Hematopoietic multipotent progenitor cell treated with erythropoietin and hydrocortisone succinate and interleukin-3 and kit ligand, for 6 days (in vitro differentiated cells): ENCODE measurements around the gene FAM174B.

Experiments
- DNase-seq: peaks from one replicate; pipeline ENCODE4 v3.0.0-alpha.2; 2015

Gene FAM174B

DNA sequence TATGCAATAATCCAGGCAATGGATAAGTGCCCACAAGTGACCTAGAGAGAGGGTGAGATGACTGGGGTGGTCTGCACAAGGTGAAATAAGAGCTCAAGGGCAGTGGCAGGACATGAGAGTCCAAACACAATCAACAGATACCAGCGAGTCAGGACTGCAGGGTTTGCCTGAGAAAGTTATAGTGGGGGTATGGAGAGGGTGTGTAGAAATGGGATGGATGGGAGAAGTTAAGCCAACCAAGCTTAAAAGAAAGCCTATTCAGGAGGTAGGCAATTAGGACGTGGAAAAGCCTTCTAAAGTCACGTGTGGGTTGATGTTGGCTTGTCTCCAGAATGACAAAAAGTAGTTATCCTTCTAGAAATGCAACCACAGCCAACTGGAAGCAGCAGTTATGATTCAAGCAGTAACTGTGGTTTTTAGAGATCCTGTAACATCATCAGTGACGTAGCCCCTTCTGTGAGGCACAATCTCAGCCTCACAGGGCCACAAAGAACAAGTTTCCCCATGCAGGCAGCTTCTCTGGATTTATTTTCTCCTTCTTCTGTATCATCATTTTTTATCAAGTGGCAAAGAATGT lies 56.1 kb downstream of the FAM174B start:
- DNase-seq: no peak

DNA sequence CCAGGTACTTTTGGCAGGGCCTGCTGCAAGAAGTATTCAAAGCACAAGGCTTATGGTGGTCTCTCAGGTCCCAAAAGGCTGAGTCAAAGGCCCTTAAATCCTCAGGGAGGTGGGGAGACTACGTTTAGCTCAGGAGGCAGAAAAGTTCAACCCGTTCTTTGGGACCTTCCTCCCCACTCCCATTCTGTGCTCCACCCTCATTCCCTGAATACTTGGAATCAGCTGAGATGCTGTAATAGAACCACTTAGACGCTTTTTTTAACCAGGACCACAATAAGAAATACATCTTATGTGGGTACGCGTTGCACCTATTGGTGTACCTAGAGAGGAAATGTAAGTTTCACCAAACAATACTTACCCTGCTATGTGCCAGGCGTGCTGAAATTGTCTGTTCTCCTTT lies 58.0 kb downstream of the FAM174B start:
- no peak for DNase-seq

DNA sequence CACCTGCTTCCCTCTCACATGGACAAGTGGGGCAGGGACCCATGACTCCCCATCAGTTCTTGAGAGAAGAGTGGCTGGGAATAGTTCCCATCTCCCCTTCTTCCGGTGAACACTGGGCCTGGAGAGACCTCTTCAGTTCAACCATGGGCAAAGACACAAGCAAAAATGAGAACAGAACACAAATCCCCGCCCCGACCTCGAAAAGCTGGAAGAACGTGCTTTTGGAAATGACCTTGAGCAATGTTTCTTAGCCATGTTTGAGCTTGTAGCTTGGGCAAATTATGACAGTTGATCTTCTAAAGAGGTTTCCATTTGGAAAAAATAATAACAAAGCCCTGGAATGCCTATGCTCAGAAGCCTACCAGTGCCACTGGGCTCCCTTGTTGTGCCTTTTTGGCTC lies 59.0 kb downstream of the FAM174B start:
- no peak for DNase-seq

DNA sequence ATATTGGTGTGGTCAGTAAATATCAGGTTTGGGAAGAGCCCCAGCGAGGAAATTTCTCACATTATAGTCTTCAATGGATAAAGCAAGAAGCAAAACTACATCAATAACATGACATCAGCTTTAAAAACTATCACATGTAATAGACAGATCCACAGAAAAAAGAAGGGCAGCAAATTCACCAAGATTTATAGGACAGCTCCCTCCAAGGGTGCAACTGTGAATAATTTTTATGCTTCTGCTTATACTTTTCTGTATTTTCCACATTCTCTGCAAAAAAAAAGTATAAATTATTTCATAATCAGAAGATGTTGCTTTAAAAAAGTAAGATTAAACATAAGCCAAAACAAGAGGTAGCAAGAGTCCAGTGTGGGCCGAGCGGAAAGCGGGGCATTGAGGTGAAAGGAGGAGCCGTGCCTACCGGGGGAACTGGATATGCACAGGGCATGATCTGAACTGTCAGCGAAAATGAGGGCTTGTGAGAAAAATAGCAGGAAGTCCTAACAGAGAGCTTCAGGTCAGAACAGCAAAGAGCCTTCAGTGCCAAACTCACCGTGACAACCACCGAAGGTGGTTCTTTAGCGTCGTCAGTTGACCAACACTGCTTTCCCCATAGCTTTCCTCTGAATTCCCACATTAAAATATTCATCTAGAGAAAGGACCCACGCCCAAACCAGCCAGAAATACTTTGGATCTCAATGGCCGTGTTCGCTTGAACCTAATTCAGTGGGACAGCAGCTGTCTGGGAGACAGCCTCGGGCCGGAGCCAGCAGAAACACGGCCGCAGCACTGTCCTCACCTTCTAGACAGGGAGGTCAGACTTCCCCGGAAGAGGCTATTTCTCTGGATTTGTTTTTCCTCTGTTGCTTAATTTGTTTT lies 59.8 kb downstream of the FAM174B start:
- DNase-seq: no peak

DNA sequence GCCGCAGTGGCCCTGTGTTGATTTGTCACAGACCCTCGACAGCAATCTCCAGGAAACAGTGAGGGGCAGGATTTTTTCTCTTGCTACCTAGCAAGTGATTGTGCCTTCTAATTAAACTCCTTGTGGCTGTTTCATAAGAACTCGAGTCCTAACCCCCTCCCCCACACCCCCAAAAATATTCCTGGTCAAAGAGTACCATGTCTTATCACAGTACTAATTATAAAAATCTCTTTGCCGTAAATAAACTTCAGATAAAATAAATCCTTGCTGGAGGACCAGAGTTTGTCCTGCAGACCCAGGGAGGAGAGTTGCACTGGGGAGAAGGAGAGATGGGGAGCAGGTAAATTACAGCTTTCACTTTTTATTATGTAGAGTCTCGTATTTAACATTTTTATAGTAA lies 64.3 kb downstream of the FAM174B start:
- no peak for DNase-seq

DNA sequence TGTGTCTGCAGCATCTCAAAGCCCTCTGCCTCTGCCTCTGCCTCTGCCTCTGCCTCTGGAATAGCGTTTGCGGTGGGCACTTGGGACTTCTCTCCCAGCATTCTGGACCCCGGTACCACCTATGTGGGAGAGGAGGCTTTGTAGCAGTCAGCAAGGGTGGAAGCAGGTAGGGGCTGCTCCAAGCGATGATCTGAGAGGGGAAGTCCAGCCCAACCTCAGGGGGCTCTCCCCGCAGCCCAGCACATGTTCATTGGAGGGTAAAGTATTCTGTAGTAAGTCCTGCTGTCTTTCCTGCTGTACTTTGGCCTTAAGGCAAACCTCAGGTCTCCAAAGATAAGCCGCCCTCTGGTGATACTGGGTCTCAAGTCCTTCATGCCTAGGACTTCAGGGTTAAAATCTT lies 68.6 kb downstream of the FAM174B start:
- no peak for DNase-seq

DNA sequence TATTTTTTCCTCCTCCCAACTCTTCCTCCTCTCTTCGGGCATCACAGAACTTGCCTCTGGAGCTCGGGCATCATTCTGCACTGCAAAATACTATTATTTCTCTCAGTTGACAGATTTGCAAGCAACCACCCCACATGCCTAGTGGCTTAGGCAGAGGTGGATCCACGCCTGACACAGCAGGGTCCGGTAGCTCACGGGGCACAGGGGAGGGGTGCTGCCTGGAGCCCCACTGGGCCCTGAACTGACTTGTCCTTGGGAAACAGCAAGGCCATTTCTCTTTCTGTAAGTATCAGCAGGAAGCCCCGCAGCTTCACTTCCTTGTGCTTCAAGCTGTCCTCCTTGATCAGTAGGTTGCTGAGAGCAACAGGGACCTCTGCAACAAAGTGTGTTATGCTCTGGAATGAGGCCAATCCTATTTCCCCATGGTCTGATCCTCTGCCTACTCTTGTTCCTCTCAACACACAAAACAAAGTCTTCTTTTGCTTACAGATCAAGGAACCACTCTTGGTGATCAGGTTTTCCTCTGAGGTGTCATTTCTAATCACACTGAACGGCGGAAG lies 69.1 kb downstream of the FAM174B start:
- no peak for DNase-seq

DNA sequence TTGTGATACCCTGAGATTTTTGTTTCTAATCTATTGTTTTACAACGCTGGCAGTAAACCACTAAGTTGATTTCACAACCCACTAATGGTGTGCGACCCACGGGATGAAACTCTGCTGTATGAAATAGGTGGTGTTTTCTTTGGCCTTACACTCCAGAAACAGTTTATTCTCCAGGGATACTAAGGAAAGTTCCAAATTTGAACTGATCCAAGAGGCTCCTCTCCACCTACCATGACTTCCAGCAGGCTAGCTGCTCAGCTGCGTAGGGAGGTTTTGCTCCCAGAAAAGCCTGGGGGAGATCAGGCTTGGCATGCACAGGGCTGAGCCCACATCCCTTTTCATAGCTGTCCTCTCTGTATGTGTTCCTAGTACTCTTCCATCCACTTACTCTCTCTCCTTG lies 71.5 kb downstream of the FAM174B start:
- DNase-seq: no peak

DNA sequence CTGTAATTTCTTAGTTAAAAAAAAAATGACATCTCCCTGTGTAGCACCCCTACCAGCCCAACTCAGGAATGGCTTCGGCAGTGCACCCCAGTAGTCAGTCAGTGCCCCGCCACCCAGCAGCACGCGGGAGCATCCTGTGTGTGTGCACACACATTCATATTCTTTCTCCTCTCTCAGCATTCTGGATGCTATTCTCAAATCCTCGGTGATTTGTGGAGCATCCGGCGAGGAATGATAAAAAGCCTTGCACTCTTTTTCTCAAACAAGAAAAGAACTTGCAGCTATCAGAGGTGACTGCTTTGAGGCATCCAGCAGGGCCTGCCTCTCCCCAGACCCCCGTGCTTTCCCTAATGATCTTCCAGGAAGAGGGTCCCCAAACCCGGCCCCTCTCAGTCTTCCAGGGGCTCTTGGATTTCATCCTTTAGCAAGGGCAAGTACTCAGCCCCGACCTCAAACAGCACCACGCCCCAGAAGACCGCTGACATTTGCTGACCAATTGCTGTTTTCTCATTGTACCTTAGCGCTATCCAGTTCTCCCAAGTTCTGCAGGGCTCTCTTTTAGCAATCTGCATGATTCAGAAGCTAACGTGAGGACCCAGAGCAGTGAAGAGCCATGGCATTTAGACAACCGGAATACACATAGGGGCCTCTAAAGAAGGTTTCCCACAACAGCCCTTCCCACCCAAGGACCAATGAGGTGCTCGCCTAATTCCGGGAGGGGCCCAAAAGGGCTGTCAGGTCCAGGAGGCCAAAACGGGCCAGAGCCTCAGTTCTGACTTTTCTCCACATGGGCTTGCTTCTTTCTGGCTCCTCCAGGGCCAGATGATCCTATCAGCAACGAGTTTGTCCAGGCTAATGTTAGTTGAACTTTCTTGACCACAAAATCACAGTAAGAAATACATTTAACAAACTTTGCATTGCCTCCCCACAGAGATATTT lies 72.2 kb downstream of the FAM174B start:
- DNase-seq: no peak

DNA sequence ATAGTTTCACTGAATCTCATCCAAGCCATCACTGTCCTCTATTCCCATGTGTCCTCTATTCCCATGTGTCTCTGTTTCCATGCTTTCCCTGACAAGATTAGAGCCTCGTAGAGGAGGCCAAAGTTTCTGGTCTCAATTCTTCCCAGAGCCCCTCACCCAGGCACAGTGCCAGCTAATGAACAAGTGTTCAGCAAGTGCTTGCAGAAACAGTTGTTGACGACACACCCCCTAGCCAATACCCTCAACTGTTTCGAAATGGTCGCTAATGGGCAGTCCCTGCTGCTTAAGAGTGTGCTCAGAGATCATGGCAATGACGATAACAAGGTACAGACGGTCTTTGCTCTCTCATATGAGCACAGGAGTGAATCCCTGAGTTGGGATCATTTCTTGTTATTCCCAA lies 73.4 kb downstream of the FAM174B start:
- no peak for DNase-seq

DNA sequence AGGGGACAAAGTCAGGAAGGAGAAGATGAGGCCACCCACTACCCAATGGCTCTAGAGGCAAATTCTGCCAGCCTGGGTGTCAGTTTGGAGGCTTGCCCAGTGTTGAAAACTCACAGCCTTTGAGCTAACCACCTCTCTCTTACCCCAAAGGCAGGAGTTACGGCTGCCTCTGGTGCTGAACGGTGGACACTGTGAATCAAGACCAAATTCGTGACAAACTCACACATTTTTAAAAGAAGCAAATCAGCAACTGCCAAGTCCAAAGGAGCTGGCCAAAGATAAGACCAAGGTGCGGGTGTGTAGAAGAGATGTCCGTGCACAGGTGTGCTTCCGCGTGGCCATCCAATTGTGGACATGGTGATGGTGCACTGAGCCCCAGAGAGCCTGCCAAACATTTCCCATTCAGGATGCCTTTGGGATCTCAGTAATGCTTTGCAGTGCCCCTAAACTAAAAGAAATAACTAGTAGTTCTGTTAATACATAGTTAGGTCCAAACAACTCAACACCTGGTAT lies 74.6 kb downstream of the FAM174B start:
- no peak for DNase-seq

DNA sequence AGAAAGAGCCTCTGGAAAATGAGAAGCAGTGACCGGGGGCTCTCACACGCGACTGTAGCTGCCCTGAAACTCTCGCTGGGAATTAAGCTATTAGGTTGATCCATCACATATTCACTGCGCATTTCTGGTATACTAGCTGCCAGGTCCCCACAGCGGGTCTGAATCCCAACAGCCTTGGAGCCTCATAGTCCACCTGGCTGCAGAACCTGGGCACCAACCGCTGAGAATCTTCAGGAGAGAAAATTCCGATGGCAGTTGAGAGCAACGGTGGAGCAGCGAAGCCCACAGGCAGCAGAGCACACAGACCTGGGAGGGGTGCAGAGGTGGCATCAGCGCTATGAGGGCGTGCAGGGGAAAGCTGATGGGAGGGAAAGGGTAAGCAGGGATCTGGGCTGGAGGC lies 75.1 kb downstream of the FAM174B start:
- no peak for DNase-seq

DNA sequence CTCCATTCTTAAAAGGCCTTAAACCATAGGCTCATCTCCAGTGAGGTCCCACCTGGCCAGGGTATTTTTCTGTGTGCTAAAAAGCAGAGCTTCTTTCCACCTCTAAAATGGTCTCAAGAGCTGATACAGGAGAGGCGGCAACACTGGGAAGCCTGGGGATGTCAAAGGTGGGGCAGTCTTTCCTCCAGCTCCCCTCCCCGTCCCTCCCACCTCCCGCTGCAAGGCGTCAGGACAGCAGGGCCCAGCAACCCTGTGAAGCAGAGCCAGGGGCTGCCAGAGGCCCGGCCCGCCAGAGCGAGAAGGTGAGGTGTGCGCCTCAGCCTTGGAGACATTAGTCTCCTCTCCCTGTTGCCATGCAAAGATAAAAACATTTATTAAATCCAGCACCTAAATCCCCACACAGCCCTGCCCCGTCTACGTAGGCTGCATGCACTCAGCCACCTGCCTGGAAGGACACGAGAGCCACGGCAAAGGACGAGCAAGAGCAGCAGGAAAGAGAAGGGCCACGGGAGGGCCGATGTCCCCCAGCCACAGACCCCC lies 75.6 kb downstream of the FAM174B start:
- no peak for DNase-seq

DNA sequence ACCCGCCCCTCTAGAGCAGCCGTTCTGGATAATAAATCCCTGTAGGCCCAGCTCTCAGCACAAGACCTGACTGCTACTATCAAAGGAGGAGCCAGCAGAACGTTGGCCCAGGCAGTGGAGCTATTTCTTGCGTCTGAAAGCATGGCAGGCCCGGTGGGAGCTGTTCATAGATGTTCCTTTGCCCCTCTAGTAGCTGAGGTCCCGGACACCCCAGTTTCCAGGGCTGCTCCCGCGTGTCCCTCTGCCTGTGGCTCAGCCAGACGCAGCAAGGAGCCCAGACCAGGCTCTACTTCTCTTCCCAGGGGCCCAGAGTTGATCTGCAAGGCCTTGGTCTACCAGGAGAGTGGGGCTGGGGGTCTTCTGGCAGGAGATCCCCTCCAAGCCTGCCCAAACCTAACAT lies 76.1 kb downstream of the FAM174B start:
- no peak for DNase-seq

DNA sequence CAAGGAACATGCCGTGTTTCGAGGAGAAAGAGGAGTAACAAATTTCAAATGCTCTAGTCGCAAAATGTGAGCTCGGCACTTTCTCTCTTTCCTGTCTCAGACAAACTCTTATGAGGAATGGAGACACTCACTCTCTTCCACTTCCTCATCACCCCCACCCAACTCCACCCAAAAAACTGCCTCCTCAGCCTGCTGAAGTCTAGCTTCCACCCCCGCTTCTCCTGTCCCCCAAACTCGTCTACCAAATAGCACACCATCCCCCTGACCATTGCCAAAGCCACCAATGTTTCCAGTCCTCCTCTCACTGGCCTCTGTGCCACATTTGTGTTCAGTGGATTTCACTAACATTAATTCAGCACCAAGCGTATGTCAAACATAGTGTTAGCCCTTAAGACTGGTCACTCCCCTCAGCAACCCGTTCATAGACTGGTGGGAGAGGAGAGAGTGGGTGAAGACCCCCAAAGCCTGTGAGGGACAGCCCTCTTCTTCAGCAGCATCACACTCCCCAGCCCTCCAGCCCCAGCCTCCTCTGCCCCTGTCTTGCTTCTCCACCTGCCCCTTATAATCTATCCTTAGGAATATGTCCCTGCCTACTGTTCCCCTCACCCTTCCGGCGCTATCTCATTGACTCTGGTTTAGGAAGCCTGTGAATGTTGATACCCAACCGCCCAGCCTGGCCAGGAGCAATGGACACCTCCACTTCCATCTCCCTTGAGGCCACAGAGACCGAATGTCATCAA lies 77.3 kb downstream of the FAM174B start:
- DNase-seq: no peak

DNA sequence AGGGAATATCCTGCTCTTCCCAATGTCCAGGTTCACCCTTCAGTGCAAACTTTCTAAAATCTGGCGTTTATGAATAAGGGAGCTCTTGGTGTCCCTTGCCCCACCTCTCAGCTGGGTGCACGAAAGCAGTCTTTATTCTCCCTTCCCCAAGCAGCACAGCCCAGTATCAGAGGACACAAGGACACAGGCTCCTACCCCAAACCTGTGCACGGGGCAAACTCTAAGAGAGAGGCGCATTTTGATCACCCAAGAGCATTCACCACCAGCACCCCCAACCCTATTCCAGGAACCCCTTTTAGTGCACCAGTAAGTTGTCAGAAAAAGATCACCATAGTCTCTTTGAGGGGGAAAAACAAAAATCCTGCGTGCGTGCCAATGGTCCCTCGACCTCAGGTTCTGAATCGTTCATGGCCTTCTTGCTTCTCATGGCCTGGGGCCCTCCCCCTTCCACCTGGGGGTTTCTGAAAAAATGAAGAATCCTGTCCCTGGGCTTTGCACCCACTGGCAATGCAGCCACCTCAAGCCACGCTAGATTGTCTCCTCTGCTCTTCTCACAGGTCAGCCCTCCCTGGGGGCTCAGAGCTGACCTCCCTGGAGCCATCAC lies 78.9 kb downstream of the FAM174B start:
- no peak for DNase-seq

DNA sequence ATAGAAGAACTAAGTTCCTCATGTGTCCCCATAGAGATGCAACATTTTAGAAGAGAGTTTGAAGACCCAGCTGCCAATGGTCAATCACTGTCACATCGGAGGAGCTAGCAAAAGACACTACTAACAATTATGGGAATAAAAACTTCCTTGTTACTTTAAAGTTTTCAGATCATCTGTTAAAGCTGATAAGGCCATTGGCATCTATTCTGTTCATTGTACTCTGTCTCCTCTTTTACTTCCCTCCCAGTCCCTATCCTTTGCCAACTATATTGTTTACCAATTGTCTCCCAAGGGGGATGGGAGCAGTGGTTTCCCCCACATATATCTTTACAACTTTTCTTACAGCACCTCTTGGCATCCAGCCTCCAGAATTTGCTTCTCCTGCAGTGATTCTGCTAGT lies 81.0 kb downstream of the FAM174B start:
- no peak for DNase-seq

DNA sequence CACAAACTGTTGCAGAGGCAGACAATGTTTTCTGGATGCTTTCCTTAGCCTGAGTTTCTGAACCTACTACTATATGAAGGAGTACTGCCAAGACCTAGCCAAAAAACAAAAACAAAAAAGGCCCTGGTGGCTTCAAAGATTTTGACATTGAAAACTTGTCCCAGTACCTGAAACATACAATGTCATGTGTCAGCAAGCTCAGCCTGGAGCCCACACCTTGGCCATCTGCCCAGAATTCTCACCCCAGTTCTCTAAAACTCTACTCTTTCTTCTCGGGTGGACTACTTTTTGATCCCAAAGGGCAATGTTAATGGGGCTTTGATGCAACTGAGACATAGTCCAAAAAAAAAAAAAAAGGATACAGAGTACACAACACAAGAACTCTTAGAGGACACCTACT lies 81.4 kb downstream of the FAM174B start:
- no peak for DNase-seq

DNA sequence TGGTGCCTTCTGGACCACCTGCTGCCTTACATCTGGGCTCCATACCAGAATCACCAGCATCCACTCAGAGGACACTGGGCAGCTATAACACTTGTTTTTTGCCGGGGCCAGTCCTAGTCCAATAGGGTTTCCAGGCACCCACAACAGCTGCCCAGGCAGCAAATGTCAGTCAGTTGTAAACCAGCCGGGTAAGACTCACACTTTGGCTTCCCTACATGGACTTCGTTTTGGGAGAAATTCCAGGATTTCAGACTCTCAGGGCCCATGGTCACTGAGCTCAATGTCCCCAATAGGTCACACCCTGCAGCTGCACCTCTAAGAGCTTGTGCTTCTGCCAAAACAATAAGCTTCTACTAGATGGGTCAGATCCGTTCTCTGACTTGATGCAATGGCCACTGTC lies 83.8 kb downstream of the FAM174B start:
- no peak for DNase-seq

DNA sequence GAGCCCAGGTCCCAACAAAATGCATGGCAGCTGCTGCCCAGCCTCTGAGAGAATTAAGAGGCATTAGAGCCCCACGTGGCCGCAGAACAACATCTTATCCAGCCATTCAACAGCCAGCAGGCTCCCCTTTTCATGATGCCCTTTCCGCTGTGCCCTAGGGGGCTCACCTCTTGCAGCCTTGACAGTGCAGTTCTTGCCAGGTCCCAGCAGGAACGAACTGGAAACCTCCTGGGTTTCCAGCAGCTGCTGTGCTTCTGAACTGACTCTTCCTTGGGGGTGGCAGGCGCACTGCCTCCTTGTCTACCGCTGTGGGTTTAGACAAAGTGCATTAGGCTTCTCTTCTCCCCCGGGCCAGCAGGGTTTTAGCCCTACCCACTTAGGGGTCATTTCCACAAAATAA lies 85.2 kb downstream of the FAM174B start:
- DNase-seq: no peak

DNA sequence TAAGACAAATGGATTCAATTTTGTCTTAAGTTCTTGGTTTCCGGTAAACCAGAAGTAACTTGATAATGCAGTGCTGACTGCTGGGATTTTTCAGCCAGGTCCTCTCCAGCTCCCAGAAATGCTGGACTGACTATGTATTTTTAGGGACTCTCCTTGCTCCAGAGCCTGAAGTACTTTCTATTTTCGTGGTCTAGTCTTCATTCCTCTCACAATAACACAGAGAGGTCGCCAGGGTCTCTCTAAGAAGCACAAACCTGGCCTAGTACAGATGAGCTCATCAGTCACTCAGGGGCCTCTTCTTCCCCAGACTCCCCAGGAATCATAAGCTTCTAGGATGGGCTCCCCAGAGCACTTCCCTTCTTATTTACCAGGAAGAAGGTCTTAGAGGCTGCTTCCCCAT lies 85.8 kb downstream of the FAM174B start:
- DNase-seq: no peak
